MM.1S (cell line): ENCODE results near the gene PROB1.

ENCODE experiments used
- DNase-seq: peaks from one replicate; pipeline ENCODE4 v3.0.0-alpha.2; 2015
- H2AFZ ChIP-seq: fragments of 300-600 bp; sonication (generic); 2 replicates; pipeline ENCODE4 v1.6.0; 2016; ENCODE audit warnings: antibody characterized with exemption, low read length
- H3F3A ChIP-seq: fragments of 300-600 bp; sonication (generic); 2 replicates; pipeline ENCODE4 v1.6.1; 2016; ENCODE audit warnings: mild to moderate bottlenecking, antibody characterized with exemption, low read length, moderate library complexity, mixed read lengths; ENCODE audit not compliant: insufficient read depth
- H3K27ac ChIP-seq: fragments of 300-600 bp; sonication (generic); 2 replicates; pipeline ENCODE4 v1.5.1; 2016; ENCODE audit warnings: mild to moderate bottlenecking, low read length
- H3K27me3 ChIP-seq: fragments of 300-600 bp; sonication (generic); replicated peaks from 2 replicates; pipeline ENCODE4 v1.6.0; 2016; ENCODE audit warnings: low read length; ENCODE audit not compliant: insufficient read depth
- H3K36me3 ChIP-seq: fragments of 300-600 bp; sonication (generic); replicated peaks from 2 replicates; pipeline ENCODE4 v1.6.1; 2016; ENCODE audit warnings: mild to moderate bottlenecking, low read length, mixed read lengths; ENCODE audit not compliant: insufficient read depth
- H3K4me1 ChIP-seq: fragments of 300-600 bp; sonication (generic); 2 replicates; pipeline ENCODE4 v1.6.1; 2016; ENCODE audit warnings: low read length, mixed read lengths
- H3K4me2 ChIP-seq: fragments of 300-600 bp; sonication (generic); 2 replicates; pipeline ENCODE4 v1.6.0; 2016; ENCODE audit warnings: low read depth, low read length
- H3K4me3 ChIP-seq: fragments of 300-600 bp; sonication (generic); 2 replicates; pipeline ENCODE4 v1.5.1; 2016; ENCODE audit warnings: low read length, mixed read lengths
- H3K79me2 ChIP-seq: fragments of 300-600 bp; sonication (generic); 2 replicates; pipeline ENCODE4 v1.6.1; 2016; ENCODE audit warnings: mixed run types, low read length, mixed read lengths
- H3K9ac ChIP-seq: fragments of 300-600 bp; sonication (generic); 2 replicates; pipeline ENCODE4 v1.6.1; 2016; ENCODE audit warnings: low read length, mixed read lengths
- H3K9me2 ChIP-seq: fragments of 300-600 bp; sonication (generic); replicated peaks from 2 replicates; pipeline ENCODE4 v1.6.1; 2016; ENCODE audit warnings: mild to moderate bottlenecking, low read length, mixed read lengths; ENCODE audit not compliant: insufficient read depth
- H3K9me3 ChIP-seq: fragments of 300-600 bp; sonication (generic); replicated peaks from 2 replicates; pipeline ENCODE4 v1.6.1; 2016; ENCODE audit warnings: mild to moderate bottlenecking, low read length, mixed read lengths; ENCODE audit not compliant: insufficient read depth
- H4K20me1 ChIP-seq: fragments of 300-600 bp; sonication (generic); 2 replicates; pipeline ENCODE4 v1.6.1; 2016; ENCODE audit warnings: mild to moderate bottlenecking, low read length, moderate library complexity, mixed read lengths; ENCODE audit not compliant: insufficient read depth
- EZH2 ChIP-seq: fragments of 300-600 bp; sonication (generic); optimal IDR thresholded peaks from 2 replicates; pipeline ENCODE3; 2017; ENCODE audit warnings: low read depth, mild to moderate bottlenecking, antibody characterized with exemption, low read length, mixed read lengths
- EZH2phosphoT487 ChIP-seq: fragments of 300-600 bp; sonication (generic); IDR thresholded peaks from 2 replicates; pipeline ENCODE4 v1.6.1; 2018; ENCODE audit warnings: antibody characterized with exemption, low read length
- TF ChIP-seq, protein P1 (sequence below): fragments of 300-600 bp; sonication (generic); IDR thresholded peaks from 2 replicates; pipeline ENCODE4 v1.5.1; 2016; ENCODE audit warnings: antibody characterized with exemption, low read length, mixed read lengths

Gene PROB1

DNA sequence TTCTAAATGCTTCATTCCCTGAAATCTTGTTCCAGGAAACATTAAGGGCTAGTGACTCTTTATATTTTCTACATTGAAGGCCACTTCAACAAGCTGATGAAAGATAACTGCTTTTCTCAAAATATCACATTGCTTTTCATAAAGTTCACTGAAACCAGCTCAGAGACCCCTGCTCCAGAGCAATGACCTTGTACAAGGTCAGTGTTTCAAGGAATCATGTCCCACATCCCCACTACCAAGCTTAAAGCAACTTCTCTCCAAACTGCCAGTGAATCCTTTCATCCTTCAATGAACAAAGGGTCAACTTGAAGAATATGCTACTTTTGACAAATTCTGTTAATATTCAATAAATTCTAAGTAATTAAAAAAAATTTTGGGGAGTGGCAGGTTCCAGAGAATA is 21.0 kb upstream of the PROB1 start:
- Histone ChIP-seq H3K4me2 (peak overlapping the region; percentile 63), H3K9me2 (no peaks in the 10 kb centered on the region), H3K4me3 (no peak overlapping the region), H3K27ac (peak overlapping the region; percentile 95), H3K27me3 (no peaks in the 10 kb centered on the region), H3F3A (peaks cover 34% of the 10 kb centered on the region), H3K79me2 (no peaks in the 10 kb centered on the region), H4K20me1 (no peaks in the 10 kb centered on the region), H3K9me3 (no peaks in the 10 kb centered on the region), H3K36me3 (no peaks in the 10 kb centered on the region), H2AFZ (peak overlapping the region; percentile 4; the same call in 1 of the 2 replicates), H3K9ac (peak overlapping the region; percentile 83), H3K4me1 (peaks cover 57% of the 10 kb centered on the region)
- no peak for DNase-seq
- no peak for TF ChIP-seq EZH2
- no peak for TF ChIP-seq EZH2phosphoT487
- TF ChIP-seq, protein P1, sequence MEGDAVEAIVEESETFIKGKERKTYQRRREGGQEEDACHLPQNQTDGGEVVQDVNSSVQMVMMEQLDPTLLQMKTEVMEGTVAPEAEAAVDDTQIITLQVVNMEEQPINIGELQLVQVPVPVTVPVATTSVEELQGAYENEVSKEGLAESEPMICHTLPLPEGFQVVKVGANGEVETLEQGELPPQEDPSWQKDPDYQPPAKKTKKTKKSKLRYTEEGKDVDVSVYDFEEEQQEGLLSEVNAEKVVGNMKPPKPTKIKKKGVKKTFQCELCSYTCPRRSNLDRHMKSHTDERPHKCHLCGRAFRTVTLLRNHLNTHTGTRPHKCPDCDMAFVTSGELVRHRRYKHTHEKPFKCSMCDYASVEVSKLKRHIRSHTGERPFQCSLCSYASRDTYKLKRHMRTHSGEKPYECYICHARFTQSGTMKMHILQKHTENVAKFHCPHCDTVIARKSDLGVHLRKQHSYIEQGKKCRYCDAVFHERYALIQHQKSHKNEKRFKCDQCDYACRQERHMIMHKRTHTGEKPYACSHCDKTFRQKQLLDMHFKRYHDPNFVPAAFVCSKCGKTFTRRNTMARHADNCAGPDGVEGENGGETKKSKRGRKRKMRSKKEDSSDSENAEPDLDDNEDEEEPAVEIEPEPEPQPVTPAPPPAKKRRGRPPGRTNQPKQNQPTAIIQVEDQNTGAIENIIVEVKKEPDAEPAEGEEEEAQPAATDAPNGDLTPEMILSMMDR: no peak

DNA sequence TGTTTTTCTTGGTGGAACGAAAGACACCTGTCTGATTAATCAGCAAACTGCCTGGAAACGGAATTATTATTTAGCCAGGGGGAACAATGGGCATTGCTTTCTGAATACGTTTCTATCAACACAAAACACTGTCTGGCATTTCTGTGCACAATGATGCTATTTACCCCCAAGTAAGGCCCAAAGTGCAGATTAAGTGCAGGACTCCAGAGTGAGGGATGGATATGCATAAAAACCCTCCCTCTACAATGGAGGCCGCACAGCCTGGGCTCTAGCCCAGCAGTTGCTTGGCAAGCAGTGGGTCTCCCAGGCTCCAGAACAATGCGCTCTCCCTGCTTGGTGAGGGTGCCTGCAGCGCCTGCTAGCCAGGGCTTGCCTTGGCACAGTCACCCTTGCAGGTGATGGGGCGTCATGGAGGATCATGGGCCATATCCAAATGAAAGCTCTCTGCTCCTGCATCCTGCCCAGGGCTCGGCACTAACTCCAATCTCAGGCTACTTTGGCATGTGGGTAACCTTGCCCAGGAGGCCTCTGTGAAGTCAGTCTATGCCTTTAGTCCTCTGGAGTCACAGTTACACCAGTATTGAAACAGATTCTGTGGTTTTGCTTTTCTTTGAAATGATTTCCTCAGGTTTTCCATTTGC is 20.4 kb upstream of the PROB1 start:
- no peaks in the 10 kb centered on the region for H3K9me2 ChIP-seq
- H3K4me3 ChIP-seq: peak overlapping the region; percentile 32
- no peaks in the 10 kb centered on the region for H3K9me3 ChIP-seq
- no peaks in the 10 kb centered on the region for H4K20me1 ChIP-seq
- H3K4me2 ChIP-seq: peak overlapping the region; percentile 63
- H2AFZ ChIP-seq: peak overlapping the region; percentile 4
- no peaks in the 10 kb centered on the region for H3K36me3 ChIP-seq
- peak overlapping the region; percentile 95 for H3K27ac ChIP-seq
- peaks cover 57% of the 10 kb centered on the region for H3K4me1 ChIP-seq
- peak; percentile 73 for DNase-seq
- H3K27me3 ChIP-seq: no peaks in the 10 kb centered on the region
- H3K9ac ChIP-seq: peak overlapping the region; percentile 83
- peaks cover 34% of the 10 kb centered on the region for H3F3A ChIP-seq
- no peaks in the 10 kb centered on the region for H3K79me2 ChIP-seq
- TF ChIP-seq EZH2phosphoT487 (no peak), EZH2 (no peak)
- TF ChIP-seq, protein P1: no peak

DNA sequence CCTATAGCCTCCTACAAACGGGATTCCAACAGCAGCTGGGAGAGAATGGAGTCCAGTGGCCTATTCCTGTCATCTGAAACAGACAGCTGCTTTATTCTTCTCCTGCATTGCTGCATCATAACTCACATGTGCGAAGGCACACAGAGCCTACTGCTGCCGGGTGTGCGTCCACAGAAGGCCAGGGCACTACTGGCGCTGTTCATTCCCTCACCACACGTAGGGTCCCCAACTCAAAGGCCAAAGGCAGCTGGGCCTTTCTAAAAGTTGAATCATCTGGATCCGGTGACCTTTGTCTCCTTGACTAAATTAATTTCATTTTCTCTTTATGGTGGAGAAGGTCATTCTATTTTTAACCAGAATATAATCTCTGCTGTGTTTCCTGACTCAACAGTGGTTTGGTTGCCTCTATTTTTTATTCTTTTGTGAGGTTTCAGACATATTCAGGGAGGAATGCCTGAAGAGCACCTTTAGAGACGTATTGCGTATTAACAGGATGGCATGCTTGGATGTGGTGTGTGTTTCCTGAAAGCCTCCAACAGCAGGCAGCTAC is 19.8 kb upstream of the PROB1 start:
- Histone ChIP-seq H3K9me2 (no peaks in the 10 kb centered on the region), H3K4me1 (peaks cover 57% of the 10 kb centered on the region), H4K20me1 (no peaks in the 10 kb centered on the region), H3K9me3 (no peaks in the 10 kb centered on the region), H3K27me3 (no peaks in the 10 kb centered on the region), H2AFZ (peak overlapping the region; percentile 4; the same call in 1 of the 2 replicates), H3K4me2 (peak overlapping the region; percentile 63), H3K4me3 (peak overlapping the region; percentile 34), H3K9ac (peak overlapping the region; percentile 83), H3K36me3 (no peaks in the 10 kb centered on the region), H3F3A (peaks cover 34% of the 10 kb centered on the region), H3K79me2 (no peaks in the 10 kb centered on the region), H3K27ac (peak overlapping the region; percentile 95)
- peak; percentile 88 for DNase-seq
- TF ChIP-seq EZH2phosphoT487 (no peak), EZH2 (no peak)
- TF ChIP-seq, protein P1: no peak; the same call in 1 of the 2 replicates
